Measurements from ENCODE around the gene GSTT2B.
"Not testable (repeated sequence)": the region's sequence is repeated elsewhere in the genome, so short reads cannot be mapped to it uniquely, and the experiment has no call there.

The GSTT2B gene

DNA sequence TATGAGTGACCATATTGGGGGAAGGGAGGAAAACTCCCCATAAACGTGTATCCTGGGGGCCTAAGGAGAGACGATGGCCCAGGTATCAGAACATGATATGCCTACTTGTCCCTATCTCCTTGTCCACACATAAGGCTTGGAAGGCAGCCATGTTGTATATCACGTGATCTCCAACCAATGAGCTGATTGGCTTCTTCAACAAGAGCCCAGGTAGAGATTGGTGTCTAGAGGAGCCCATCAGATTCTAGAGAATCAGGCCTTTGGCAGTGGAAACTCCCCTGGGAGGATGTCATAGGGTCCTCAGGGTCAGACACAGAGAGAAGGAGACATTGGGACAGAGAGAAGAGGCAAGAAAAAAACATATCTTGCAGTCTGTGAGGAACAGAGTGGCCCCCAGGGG, 13.6 kb downstream of the GSTT2B start:
- DNase-seq = not testable (repeated sequence)

GRCh38 chr22:23940166-23940565, 20.8 kb downstream of the GSTT2B start:
- not testable (repeated sequence) for DNase-seq

- no peak for DNase-seq
These were observed 22.0 kb downstream of the GSTT2B start for GRCh38 chr22:23939017-23939357.

GRCh38 chr22:23938328-23939016, 22.5 kb downstream of the GSTT2B start:
- DNase-seq = no peak

DNA sequence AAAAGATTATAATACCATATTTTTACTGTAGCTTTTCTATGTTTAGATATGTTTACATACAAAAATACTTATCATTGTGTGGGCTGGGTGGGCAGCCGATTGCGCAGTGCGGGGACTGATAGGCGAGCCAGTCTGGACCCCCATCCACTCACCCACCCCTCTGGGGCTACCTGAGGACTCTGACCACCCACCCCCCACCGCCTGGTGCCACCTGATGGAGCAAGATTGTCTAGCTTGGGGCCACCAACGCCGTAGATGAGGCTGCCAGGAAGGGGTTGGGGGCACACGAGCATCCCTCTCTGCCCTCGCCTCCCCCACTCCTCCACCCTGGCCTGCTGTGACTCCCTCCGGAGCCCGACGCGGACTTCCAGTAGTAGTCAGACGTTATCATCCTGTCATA, 34.4 kb downstream of the GSTT2B start:
- no peak for DNase-seq

- no peak for DNase-seq
These were observed 35.9 kb downstream of the GSTT2B start for GRCh38 chr22:23925020-23925606.

DNA sequence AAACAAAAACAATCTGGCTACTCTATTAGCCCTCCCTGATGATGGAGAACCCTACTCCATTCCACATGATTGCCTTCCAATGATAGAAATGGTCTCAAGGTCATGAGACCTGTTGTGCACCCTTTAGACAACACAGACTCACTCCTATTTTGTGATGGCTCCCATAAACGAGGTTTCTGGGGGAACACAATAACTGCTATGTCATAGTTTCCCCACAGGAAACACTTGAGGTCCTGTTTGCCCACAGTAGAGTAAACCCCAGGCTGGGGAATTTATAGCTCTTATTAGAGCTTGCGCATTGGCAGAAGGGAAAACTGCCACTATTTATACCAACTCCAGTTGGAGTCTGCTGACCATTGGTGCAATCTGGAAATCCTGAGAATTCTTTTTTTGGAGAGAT, 38.1 kb downstream of the GSTT2B start:
- no peak for DNase-seq

GRCh38 chr22:23921586-23922201, 39.3 kb downstream of the GSTT2B start:
- DNase-seq = not testable (repeated sequence)

GRCh38 chr22:23920267-23920611, 40.8 kb downstream of the GSTT2B start:
- DNase-seq = not testable (repeated sequence)

GRCh38 chr22:23915290-23915689, 45.7 kb downstream of the GSTT2B start:
- no peak for DNase-seq

- DNase-seq = peak; percentile 79 to 99 (median 98)
These were observed 47.2 kb downstream of the GSTT2B start for GRCh38 chr22:23913661-23914353.

- DNase-seq = no peak
These were observed 47.7 kb downstream of the GSTT2B start for GRCh38 chr22:23913306-23913660.

DNA sequence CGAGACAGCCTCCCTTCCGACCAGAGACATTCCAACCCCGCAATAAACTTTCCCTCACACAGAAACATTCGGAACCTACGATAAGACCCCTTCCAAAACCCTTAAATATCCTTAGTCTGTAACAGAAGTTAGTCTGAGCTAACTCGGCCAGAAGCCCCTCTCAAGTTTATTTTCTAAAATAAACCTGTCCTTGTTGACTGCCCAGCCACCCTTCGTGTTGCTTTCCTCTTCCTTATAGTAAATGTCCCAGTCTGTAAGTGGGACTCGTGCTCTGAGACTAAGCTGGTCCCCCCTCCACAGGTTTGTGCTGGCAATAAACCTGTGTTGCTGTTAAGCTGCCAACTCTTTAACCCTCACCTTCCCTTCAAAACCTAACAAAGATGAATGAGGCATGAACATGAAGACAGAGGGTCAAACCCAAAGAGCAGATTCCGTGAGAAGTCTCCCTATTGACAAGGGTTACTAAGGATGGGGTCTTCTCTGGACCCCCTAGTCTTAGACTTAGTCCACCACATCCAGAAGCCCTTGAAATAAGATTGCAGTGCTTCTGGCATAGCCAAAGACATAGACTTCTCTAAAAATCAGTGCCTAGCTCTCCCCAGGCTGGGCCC, 48.6 kb downstream of the GSTT2B start:
- DNase-seq = no peak

GRCh38 chr22:23911318-23911980, 49.5 kb downstream of the GSTT2B start:
- no peak for DNase-seq

DNA sequence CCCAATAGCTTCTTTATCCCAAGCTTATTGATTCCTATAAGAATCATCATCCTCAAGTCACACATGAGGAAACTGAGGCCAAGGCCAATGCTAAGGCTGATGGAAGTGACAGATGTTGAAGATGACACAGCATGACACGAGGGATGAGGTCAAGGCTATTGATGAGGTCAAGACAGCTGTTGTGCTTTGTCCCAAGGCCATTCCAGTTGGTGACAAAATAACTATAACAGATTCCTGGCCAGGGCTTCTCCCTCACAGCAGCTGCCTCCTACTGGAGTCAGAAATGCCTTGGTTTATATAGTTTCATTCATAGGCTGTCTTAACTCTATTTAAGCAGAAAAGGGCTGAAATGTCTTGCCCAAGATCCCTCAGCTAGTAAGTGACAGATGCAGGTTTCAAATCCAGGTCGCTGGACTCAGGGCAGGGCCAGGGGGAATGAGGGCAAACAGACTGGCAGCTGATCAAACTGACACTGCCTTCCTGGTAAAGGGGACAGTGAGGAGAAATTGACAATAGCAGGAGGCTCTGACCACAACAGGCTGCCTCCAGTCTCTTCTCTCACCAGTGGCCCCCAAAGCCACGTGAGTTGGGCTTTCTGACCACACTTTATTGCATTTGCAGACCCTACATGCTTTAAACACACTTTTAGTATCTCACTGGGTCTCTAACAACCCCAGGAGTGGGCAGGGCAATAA, 50.4 kb downstream of the GSTT2B start:
- DNase-seq = no peak

DNA sequence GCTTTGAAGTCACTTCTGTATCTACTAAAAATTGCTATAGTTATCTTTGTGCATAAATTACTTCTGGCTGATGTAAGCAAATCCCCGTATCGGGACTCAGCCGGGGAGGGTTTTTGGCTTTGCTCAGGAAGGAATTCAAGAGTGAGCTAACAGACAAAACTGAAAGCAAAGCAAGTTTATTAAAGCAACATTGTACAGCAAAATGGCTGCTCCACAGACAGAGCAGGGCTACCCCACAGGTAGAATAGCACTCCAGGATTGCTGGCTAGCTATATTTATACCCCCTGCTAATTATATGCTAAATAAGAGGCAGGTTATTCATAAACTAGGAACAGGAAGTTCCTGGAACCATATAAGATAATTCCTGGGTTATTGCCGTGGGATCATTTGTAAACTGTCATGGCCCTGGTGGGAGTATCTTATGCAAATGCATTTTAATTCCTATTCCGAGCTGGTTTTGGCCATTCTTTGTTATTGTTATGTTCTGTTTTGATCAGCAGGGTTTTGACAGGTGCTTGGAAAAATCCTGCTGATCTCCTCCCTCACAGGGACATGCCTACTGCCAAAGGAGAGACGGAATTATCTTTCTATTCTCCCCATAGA, 51.6 kb downstream of the GSTT2B start:
- DNase-seq = no peak

DNA sequence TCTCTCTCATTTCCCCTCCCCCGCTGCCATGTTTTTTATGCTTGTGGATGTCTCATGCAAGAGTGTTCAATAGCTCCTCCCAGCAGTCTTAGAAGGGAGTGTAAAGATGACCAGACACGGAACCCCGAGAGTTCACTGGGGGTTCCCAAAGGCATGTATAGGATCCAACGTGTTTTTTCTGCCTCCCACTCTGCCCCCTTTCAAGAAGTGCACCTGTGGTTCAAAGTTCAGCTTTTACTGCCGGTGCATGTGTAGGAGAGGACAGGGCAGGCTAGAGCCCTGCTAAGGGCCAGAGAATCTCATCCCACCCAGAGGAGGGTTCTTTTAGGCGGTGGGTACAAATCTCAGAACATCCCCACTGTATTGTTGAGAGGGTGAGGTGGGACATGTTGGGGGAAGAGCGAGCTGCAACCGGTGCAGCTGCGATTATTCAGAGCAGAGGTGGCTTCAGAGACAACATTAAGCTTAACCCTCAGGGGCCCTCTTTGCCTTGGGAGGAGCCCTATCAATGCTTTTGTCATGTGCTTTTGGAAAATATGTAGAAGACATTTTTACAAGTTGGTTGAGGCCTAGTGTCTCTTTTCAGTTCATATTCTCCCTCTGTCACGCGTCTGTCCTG, 52.3 kb downstream of the GSTT2B start:
- no peak for DNase-seq

GRCh38 chr22:23907423-23907822, 53.6 kb downstream of the GSTT2B start:
- DNase-seq = not testable (repeated sequence)
